Stimulated activated CD4-positive, alpha-beta T cell treated with anti-CD3 and anti-CD28 coated beads, Interleukin-2, amount 100 ng/mL, for 4 hours (primary cell): Measurements from ENCODE around the gene ALOX5.

Experiments
- DNase-seq: peaks from one replicate; pipeline ENCODE4 v3.0.0-alpha.2; 2020; ENCODE audit warnings: low read depth

ALOX5 gene

DNA sequence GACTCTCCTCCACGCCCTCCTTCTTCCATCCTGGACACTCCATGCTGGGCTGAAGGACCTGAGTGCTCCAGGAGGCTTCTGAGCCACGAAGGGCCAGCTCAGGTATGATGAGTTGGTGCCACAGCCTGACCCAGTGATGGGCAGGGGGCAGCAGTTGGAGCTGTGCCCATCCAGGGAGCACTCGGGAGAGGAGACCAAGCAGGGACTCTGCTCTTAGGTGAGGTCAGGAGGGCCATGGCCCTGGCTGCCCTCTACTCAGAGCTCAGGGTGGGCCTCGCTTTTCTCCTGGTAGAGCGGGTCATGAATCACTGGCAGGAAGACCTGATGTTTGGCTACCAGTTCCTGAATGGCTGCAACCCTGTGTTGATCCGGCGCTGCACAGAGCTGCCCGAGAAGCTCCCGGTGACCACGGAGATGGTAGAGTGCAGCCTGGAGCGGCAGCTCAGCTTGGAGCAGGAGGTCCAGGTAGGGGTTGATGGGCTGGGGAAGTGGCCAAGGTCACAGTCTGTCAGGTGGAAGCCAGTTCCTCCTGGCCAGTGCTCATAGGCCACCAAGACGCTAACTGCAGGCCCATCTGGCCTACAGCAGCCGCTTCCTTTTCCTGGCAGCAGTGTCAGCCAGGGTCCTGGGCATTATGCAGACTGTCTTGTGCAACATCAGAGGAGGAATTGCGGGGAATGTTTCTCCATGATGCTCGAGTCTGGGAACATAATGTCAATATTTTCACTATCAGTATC lies 50.8 kb downstream of the ALOX5 start:
- no peak for DNase-seq

DNA sequence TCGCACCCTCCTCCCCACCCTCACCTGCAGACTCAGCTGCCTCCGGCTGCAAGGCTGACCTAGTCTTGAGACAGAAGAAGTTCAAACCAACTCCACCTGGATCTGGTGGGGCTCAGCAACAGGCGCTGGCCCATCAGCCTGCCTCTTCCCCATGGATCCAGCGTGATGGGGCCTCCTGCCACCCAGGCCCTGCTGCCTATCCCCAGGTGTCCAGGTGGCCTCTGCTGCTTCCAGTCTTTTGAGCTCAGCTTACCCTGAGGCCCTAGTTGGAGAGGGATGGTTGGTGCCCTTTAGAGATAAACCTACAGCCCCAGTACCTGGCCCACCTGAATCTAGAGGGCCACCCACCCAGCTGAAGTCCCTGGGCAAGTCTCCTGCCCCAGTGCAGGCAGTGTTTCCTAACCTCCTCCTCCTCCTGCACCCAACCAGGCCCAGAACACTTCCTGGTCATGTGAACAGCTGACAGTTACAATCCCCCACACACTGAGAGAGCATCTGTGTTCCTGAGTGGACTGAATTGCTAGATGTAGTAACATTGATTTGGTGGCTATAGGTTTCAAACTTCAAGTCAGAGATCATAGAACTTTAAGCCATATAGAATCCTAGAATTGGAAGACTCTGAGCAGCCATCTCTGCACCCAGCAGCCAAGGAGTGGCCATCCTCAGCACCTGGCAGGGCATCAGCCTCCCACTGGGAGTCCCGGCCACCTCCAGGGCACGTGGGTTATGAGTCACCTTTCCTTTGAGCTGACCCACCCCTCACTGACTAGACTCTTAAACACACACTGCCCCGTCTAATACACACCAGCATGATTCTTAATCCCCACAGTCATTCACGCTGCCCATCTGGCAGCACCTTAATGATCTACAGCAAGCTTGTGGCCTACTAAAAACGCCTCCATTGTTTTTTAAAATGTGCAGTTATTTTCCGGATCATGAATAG lies 51.9 kb downstream of the ALOX5 start:
- DNase-seq, result no peak

DNA sequence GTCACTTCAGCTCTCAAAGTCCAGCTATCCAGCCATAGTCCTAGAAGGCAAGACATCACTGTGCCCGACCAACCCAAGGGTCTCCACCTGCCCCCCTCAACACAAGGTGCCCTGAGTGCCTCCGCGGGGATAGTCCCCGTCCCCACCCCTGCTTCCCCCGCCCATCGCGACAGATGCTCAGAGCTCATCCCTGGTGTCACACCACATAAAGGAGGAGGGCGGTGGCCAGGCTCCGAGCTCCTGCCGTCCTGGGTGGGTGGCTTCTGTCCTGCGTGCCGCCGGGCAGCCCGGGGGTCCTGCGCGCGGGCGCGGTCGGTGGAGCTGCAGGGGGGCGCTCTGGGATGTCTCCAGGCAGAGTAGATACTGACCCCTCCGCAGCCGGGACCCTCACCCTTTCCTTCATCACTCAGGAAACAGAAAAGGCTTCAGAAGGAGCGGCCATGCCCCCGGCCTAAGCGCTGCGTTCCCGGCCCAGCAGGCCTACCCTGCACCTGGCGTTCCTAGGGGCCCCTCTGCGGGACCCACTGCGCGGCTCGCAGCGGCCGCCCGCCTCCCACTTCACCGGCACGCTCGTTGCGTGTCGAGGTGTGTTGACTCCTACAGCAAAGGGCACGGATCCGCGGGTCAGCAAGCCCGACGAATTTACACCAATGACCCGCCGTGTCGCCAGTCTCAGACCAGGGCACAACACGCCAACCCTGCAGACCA lies 53.4 kb downstream of the ALOX5 start:
- DNase-seq, result no peak

- DNase-seq, result no peak
Measured at GRCh38 chr10:45427970-45428366, 54.0 kb downstream of the ALOX5 start.

DNA sequence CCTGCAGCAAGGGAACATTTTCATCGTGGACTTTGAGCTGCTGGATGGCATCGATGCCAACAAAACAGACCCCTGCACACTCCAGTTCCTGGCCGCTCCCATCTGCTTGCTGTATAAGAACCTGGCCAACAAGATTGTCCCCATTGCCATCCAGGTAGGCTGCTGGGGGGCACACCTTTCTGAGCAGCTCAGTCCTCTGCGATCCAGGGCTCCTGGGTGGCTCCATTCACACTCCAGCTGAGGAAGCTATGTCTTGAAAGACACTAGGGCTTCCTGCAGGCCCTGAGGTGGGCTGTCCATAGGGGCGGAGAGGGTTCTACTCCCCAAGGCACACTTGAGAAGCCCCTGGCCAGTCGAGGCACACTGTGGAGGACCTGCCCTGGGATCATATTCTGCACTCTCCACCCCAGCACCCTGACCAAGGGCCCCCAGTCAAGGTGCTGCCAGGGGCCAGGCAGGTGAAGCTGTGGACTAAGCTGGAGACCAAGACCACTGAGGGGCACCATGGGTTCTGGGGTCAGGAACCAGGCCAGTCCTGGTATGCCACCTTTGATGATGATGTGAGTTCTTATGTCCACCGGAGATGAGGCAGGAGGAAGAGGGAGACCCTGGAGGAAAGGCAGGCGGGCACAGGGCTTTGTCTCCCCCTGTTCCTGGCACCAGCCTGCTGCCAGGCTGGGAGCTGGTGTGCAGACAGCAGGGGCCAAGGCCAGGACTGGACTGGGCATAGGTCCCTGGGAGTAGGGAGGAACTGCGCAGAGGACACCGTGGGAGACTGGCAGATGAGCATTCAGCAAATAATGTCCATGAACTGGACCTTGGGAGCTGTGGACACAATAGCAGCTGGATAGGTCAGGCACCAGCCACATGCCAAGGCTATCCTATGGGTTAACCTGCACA lies 54.8 kb downstream of the ALOX5 start:
- DNase-seq, result no peak

- no peak for DNase-seq
Measured at GRCh38 chr10:45429790-45430189, 55.8 kb downstream of the ALOX5 start.

DNA sequence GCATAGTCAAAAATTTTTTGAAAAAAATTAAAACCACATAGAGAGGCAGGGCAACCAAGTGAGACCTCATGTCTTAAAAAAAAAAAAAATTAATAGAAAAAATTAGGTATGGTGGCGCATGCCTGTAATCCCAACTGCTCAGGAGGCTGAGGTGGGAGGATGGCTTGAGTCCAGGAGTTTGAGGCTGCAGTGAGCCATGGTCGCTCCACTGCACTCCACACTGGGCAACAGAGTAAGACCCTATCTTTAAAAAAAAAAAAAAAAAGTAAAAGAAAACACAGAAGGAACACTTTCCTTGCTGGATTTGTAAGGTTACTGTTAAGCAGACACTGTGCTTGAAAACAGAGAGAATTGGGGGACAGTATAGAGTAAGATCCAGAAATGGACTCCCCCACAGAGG lies 58.1 kb downstream of the ALOX5 start:
- no peak for DNase-seq

DNA sequence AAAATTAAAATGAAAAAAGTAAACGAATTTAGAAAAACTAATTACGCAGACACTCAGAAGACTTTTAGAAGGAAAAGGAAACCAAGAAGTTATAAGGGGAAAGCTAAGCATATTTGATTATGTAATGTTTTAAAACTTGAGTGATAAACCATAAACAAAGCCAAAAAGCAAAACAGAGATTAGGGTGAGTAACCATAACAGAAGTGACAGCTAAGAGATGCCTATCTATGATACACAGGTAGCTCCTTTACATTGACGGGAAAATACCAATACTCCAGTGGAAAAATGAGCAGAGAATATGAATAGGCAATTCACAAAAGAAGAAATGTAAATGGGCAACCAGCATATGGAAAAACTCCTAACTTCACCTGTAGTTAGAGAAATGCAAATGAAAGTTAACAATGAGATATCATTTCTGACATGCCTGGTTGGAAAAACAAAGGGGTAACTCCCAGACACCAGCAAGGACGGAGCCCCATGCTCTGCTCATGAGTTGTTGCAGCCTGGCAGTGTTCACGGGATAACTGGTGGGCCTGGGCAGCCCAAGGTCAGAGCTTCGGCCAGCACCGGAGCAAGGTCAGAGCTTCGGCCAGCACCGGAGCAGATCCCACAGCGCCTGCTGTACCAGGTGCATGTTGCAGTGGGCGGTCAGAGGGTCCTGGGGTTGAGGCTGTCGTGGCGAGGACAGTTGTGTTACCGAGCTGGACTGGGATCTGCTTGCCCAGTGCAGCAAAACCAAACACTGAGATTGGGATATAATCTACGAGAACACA lies 58.9 kb downstream of the ALOX5 start:
- no peak for DNase-seq

DNA sequence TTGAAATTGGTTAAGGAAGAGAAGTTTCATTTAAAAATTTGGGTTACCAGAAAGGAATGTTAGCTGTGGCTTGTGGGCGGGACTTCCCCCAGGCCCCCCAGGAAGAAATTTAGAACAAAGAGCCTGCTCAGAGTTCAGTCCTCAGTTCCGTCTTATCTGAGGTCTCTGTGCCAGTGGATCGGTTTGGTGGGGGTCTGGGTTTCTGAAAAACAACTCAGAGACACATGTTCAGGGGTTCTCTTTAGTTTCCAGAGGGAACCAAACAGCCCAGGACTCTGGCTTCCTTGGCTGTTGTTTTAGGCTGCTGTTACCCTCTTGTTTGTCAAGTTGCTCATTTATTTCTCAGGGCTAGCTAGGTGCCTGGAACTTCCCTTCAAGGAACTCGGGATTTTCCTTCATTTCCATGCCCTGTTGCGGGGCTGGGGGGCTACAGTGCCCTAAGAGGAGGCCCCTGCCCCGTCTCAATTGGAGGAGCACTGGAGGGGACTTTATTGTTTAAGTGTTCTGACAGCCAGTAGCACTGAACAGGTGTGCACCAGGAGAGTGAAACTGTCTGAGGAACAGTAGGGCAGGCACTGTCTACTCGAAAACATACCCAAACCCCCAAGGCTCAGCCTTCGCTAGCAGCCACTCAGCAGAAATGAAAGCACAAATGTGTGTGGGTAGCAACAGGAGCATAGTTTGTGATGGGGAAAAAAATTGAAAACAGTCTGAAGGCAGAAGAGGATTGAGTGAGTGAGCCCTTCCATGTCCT lies 59.9 kb downstream of the ALOX5 start:
- DNase-seq, result no peak

DNA sequence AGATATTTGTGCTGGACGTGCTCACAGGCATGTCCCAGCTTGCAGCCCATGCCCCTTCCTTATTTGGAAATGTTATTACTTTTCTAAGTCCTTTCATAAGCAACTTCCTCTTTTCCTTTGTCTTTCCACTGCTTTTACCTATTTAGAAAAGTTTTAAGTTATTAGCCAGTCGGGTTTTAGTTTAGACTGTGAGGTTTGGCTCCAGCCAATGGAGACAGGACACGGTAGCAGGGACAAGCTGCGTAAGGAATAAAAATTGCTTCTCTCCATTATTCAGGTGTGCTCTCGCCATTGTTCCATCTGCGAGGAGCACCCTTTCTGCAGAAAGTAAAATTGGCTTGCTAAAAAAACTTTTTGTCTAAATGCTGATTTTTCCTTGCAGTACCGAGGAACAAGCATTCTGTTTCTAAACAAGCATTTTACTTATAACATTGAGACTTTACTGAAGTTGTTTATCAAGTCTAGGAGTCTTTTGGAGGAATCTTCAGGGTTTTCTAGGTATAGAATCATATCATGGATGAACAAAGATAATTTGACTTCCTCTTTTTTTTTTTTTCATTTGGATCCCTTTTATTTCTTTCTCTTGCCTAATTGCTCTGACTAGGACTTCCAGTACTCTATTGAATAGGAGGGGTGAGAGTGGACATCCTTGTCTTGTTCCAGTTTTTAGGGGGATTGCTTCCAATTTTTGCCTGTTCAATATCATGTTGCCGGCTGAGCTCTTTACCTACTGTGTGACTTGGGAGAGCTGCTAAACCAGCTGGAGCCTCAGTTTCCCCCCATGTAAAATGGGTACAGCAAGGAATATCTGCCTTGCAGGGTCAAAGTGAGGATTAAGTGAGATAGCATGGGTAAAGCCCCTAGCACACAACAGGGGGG lies 63.8 kb downstream of the ALOX5 start:
- no peak for DNase-seq

- DNase-seq, result no peak
Measured at GRCh38 chr10:45438466-45439090, 64.6 kb downstream of the ALOX5 start.

- no peak for DNase-seq
Measured at GRCh38 chr10:45439365-45439764, 65.3 kb downstream of the ALOX5 start.

GRCh38 chr10:45439873-45440272 lies 65.9 kb downstream of the ALOX5 start:
- DNase-seq, result no peak

GRCh38 chr10:45440511-45441062 lies 66.6 kb downstream of the ALOX5 start:
- DNase-seq, result no peak

GRCh38 chr10:45441239-45442190 lies 67.5 kb downstream of the ALOX5 start:
- DNase-seq, result no peak

DNA sequence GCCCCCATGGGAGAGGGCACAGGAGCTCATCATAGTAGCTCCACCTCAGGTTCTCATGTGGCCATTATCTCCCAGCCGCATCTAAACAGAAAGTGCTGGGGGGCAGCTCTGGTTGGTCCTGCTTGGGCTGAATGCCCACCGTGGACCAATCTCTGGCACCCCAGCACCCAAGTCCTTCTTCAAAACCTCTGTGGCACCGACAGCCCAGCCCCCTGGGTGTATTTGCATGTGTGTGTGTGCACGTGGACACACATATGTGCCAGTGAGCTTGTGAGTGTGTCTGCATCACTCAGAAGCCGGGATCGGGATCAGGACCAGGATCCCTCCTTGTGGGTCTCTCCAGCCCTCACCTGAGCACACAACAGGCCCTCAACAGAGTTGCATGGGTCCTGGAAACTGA lies 68.2 kb downstream of the ALOX5 start:
- DNase-seq, result no peak

DNA sequence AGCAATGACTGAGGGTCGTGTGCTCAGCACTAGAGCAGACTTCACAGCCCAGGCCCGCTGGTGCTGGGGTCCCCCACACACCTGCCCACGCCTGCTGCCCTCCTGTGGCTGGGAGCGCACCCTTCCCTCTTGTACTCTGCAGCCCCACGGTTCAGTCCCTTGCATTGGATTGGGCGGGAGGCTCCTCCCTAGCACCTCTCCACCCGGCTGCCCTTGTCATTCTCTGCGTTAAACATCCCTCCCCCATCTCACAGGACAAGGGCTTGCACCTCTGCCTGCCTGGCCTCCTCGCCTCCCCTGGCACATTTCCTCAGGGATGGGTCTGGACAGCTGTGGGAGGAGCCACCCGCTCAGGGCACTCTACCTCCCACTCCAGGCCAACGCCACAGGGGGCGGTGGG lies 68.6 kb downstream of the ALOX5 start:
- no peak for DNase-seq
